OCI-LY1 (cell line): ENCODE results near the gene FOXL3.

Experiments used
- CTCF ChIP-seq: fragments of 200-600 bp; sonication (generic), shearing (Covaris generic); IDR thresholded peaks from 2 replicates; pipeline ENCODE4 v1.5.1; 2017; ENCODE audit warnings: mild to moderate bottlenecking, antibody characterized with exemption, low read length, moderate library complexity, mixed read lengths
- EZH2 ChIP-seq: fragments of 200-600 bp; sonication (generic), shearing (Covaris generic); IDR thresholded peaks from 2 replicates; pipeline ENCODE4 v1.8.0; 2017; ENCODE audit warnings: borderline replicate concordance, mixed run types, mild to moderate bottlenecking, antibody characterized with exemption, low read length, moderate library complexity, mixed read lengths

GRCh38 chr7:279821-280220, 10.1 kb upstream of the FOXL3 start:
- no peak for TF ChIP-seq CTCF
- TF ChIP-seq EZH2, result no peak
